Smooth muscle cell of trachea (primary cell): ENCODE results near the gene TKT. TPM values are rescaled to one million over a fixed set of nuclear protein-coding genes. Genes with fewer than 3 reads are reported as not detected.

ENCODE experiments used
- total RNA-seq: library from RNA; depleted of rRNA; stranded (reverse); fragments of >200 nt; gene quantifications from 2 replicates; pipeline ENCODE4 v1.2.1, GENCODE V29; 2014

The TKT gene
- 680 and 1,459 TPM in 2 replicates for total RNA-seq

GRCh38 chr3:53255775-53256703 is at the start of gene TKT:
TSS of gene TKT (minus strand) at chr3:53256022. CDS start at chr3:53255942, 80 bp downstream.

Other genes starting within 250 kb of the TKT start
- gene SFMBT1, start 209.9 kb downstream of the TKT start, total RNA-seq, result 4.5 and 7.1 TPM in 2 replicates
- 10.6 and 14.4 TPM in 2 replicates for gene RFT1, start 125.6 kb downstream of the TKT start, total RNA-seq
- 3.6 and 7.3 TPM in 2 replicates for gene PRKCD, start 94.8 kb downstream of the TKT start, total RNA-seq
- gene DCP1A, start 91.5 kb upstream of the TKT start, total RNA-seq, result 9.1 and 11.3 TPM in 2 replicates
- 0.33 and 0.87 TPM in 2 replicates for gene CACNA1D, start 238.6 kb upstream of the TKT start, total RNA-seq